Kidney epithelial cell (primary cell): ENCODE measurements around the gene LRRC27. TPM values are rescaled to one million over a fixed set of nuclear protein-coding genes. Genes with fewer than 3 reads are reported as not detected.
A peak's percentile ranks its signal among the peaks of the same experiment; 100 is the strongest.

Experiments used
- DNase-seq: peaks from one replicate; pipeline ENCODE4 v3.0.0-alpha.2; 2010; ENCODE audit warnings: low read depth
- H3K27me3 ChIP-seq: 2 replicates; pipeline ENCODE4 v1.6.0; 2011; ENCODE audit warnings: low read length; ENCODE audit not compliant: control insufficient read depth, insufficient read depth
- H3K36me3 ChIP-seq: 2 replicates; pipeline ENCODE4 v1.5.1; 2011; ENCODE audit warnings: low read length; ENCODE audit not compliant: control insufficient read depth, insufficient read depth
- H3K4me3 ChIP-seq: 2 replicates; pipeline ENCODE4 v1.5.1; 2011; ENCODE audit warnings: low read depth, mild to moderate bottlenecking, control low read depth, low read length
- CTCF ChIP-seq: IDR thresholded peaks from 2 replicates; pipeline ENCODE4 v1.5.1; 2011; ENCODE audit warnings: mild to moderate bottlenecking, moderate library complexity, low read length, control low read depth, inconsistent platforms; ENCODE audit not compliant: insufficient read depth, poor library complexity, severe bottlenecking
- total RNA-seq: library from RNA; depleted of rRNA; stranded (reverse); fragments of >200 nt; gene quantifications from 2 replicates; pipeline ENCODE4 v1.2.3, GENCODE V29; 2015

LRRC27 gene
- total RNA-seq, 1 donor from 2014 or later: 13.3 TPM

GRCh38 chr10:132355754-132356153, 23.8 kb downstream of the LRRC27 start:
- DNase-seq: no peak
- TF ChIP-seq CTCF: no peak
- no peak overlapping the region for H3K4me3 ChIP-seq
- no peaks in the 10 kb centered on the region for H3K36me3 ChIP-seq
- no peaks in the 10 kb centered on the region for H3K27me3 ChIP-seq

- Histone ChIP-seq H3K36me3 (no peaks in the 10 kb centered on the region), H3K4me3 (no peak overlapping the region), H3K27me3 (no peaks in the 10 kb centered on the region)
- TF ChIP-seq CTCF: no peak
- DNase-seq: no peak
Observed at GRCh38 chr10:132356621-132357195, 24.7 kb downstream of the LRRC27 start.

GRCh38 chr10:132357286-132358058, 25.5 kb downstream of the LRRC27 start:
- H3K27me3 ChIP-seq: no peaks in the 10 kb centered on the region
- DNase-seq: no peak
- no peak for TF ChIP-seq CTCF
- no peaks in the 10 kb centered on the region for H3K36me3 ChIP-seq
- no peak overlapping the region for H3K4me3 ChIP-seq

- DNase-seq: no peak
- H3K36me3 ChIP-seq: no peaks in the 10 kb centered on the region
- no peak overlapping the region for H3K4me3 ChIP-seq
- no peak for TF ChIP-seq CTCF
- no peaks in the 10 kb centered on the region for H3K27me3 ChIP-seq
Observed at GRCh38 chr10:132359305-132360040, 27.5 kb downstream of the LRRC27 start.

GRCh38 chr10:132360766-132361447, 28.9 kb downstream of the LRRC27 start:
- H3K4me3 ChIP-seq: no peak overlapping the region
- peak; percentile 65 for TF ChIP-seq CTCF
- DNase-seq: no peak
- H3K36me3 ChIP-seq: no peaks in the 10 kb centered on the region
- no peaks in the 10 kb centered on the region for H3K27me3 ChIP-seq
